GM10847 (cell line): ENCODE measurements around the gene HIVEP3.

ENCODE experiments used
- POLR2A ChIP-seq: IDR thresholded peaks from 2 replicates; pipeline ENCODE4 v1.6.1; 2011; ENCODE audit not compliant: insufficient read length; ENCODE audit errors: extremely low read depth

Gene HIVEP3

DNA sequence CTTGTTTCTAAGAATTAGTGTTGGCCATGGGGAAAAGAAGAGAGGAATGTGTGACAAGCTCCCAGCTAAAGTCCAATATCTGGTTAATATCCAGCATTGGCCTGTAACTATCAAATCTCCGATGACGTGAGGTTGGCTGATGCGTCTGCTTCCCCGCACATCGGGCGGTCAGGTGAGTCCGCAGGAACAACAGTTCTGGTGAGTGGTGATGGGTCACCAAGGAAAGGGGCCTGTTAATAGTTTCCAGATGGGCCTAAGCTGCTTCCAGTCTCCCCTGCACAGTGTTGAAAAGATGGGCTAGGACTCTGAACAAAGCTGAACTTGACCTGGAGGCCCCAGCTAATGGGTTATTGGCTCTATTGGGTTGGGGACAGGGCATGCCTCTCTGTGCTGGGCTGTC, 241.1 kb downstream of the HIVEP3 start:
- no peak for TF ChIP-seq POLR2A

DNA sequence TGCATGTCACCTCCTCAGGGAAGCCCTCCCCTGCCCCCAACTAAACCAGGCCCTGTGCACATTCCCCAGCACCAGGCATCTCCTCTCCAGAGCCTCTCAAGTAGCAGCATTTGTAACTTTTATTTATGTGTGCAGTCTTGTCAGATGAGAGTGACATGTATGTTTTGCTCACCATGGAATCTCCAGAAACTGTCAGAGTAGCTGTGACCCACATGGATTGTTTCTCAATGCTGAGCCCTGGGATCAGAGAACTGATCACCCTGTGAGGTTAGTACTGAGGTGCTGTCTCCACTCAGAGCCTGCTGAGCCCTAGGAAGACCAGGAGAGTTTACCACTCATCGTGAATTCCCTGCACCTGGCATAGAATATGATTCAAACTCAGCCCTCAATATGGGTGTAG, 243.3 kb downstream of the HIVEP3 start:
- TF ChIP-seq POLR2A = no peak

DNA sequence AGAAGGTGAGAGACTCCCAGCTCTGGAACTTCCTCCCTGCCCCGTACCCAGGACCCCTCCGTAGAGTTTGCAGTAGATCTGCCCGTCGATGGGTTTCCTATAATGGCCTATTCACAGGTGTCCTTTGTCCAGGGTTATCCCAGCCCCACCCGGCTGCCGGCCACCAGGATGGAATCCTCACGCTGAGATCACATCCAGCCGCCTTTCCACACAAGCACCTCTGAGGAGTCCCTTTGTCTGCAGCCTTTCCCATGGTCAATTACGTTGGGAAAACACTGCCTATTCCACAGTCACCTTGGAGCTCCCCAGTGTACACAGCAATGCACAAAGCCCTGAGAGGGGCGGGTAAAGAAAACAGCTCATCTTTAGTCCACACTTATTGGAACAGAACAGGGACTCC, 244.2 kb downstream of the HIVEP3 start:
- no peak for TF ChIP-seq POLR2A

DNA sequence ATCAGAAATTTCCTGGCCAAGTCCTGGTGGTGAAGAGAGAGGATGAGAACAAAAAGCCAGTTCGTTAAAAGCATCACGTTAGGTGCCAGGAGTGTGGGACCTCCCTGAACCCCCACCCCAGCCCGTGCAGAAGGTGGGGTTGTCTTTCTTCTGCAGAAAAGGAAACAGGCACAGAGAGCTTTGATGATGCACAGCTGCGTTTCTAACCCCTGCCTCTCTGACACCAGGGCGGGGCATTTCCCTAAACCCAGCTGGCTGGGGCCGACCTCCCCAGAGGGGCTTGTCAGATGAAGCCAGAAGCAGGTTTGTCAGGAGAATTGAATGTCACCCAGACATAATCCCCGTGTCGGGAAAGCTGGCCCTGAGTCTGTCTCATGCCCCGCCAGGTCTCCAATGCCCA, 244.9 kb downstream of the HIVEP3 start:
- no peak for TF ChIP-seq POLR2A

DNA sequence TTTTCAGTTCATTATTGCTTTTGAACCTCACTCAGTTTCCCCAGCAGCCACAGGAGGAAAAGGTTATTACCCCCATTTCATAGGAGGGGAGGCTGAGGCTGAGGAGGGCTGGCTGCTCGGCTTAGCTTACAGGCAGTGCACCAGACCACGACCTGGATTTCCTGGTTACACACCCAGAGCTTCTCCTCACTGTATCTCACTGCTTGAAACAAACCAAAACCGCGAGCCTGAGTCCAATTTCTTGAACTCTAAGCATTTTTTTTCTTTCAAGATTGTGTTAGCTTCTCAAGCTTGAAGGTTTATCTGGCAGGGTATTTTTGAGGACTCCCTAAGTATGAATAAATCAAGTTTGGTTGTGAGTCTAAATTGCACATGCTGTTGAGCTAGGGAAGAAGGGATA, 245.3 kb downstream of the HIVEP3 start:
- TF ChIP-seq POLR2A = no peak

DNA sequence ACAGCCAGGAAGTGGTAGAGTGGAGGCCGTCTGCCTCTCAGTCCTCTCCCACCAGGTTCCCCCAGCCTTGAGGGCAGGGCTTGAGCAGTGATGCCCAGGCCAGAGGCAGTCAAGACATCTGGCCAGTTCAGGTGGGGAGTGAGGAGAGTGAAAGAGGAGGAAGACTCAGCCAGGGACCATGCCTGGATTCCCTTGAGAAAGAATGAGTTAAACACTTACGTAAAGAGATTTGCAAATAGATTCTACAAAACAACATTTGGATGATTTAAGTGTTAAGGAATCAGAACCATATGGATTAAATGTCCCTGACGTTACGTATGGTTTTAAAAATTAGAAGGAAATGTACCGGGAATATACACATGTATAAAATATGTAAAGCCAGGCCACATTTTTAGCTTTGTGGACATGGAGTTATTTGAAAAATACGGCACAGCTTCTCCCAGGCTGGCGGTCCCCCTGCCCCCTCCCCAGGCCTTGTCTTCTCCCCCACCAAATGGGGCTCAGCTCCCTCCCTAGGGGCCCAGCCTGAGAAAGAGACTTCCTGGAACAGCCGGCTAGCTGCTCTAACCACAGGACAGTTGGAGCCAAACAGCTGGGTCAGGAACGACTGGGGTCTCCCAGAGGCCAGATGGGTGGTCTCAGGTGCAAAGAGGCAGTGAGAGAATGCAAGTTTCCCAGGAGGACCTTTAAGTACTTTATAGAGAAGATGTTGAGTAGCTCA, 245.9 kb downstream of the HIVEP3 start:
- TF ChIP-seq POLR2A = no peak

DNA sequence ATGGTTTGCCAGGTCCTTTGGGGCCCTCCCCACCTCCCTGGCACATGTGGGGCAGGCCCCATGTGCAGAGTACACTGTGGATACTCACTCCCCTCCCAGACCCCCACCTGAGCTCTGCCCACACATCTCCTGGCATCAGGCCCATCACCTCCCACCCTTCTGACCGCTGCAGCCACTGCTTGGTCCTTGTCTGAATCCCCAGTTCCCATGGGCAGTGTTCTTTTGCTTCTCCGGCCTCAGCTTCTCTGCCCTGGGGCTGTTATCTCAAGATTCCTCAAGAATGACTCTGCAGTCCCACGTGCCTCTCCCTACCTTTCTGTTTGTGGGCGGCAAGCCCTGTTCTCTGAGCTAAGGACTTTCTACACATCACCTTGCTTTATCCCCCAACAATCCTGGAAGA, 246.5 kb downstream of the HIVEP3 start:
- TF ChIP-seq POLR2A = no peak

DNA sequence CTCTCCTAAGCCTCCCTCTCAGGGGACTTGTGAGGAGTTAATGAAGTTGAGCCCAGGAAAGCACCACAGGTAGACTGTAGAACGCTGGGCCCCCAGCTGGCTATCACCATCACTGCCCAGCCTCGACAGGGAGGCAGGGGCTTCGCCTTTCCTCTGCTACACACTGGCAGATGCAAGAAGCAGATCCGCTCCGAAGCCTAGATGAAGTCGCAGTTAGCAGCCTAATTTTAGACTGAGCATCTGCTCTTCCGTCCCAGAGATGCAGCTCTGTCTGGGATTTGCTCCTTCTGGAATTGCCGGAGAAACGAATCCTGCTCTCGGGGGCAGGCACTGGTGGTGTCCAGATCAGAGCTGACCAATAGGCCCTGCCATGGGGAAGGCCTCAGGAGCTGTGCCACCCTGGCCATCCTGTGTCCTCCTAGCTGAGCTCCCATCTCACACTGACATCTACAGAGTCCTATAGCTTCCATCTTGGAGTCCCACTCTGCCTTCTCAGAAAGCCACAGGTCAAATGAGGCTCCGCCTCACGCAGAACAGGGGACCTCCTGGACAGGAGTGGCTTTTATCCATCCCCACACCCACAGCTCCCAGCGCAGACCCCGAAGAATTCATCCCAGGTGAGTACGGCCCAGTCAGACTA, 247.5 kb downstream of the HIVEP3 start:
- no peak for TF ChIP-seq POLR2A

DNA sequence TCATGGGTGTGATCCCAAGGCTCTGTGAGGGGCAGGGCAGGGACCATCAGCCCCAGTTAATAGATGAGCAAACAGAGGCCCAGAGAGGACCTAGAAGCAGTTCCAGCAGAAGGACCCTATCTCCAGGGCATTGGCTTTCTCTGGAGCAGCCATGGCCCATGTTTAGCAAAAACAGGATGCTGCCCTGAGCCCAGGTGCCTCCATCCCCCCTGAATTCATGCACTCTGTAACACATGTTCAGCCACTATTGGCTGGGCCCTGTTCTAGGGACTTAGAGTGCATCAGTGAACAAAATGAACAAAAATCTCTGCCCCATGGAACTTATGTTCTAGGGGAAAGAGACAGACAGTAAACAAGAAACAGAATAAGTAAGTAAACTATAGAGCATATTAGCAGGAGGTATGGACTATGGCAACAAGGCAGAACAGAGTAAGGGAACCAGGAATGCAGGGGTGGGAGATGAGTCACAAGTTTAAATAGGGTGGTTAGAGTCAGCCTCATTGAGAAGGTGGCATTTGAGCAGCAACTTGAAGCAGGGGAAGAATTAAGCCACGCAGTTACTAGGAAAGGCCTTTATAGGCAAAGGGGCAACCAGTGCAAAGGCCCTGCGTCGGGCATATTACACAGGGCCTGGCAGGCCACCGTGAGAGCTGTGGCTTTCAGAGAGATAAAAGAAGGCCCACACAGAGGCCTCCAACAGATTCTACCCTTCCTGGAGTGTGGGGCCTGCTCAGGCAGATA, 248.3 kb downstream of the HIVEP3 start:
- TF ChIP-seq POLR2A = no peak

DNA sequence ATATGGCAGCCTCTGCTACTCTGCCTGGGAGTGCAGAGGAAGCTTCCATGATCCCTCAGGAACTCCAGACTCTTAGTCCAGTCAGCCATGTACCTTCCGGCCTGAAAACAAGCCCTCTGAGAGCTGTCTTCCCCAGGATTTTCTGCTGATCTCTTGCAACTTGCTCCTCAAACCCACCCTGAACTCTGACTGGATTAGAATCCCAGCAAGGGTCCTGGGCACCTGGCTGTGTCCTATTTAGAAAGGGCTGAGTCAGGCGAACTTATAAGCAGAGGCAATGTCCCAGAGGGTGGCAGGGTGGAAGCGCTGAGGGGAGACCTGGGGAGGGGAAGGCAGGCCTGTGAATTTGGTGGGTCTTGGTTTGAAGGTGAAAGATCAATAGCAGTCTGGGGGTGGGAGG, 249.8 kb downstream of the HIVEP3 start:
- no peak for TF ChIP-seq POLR2A

DNA sequence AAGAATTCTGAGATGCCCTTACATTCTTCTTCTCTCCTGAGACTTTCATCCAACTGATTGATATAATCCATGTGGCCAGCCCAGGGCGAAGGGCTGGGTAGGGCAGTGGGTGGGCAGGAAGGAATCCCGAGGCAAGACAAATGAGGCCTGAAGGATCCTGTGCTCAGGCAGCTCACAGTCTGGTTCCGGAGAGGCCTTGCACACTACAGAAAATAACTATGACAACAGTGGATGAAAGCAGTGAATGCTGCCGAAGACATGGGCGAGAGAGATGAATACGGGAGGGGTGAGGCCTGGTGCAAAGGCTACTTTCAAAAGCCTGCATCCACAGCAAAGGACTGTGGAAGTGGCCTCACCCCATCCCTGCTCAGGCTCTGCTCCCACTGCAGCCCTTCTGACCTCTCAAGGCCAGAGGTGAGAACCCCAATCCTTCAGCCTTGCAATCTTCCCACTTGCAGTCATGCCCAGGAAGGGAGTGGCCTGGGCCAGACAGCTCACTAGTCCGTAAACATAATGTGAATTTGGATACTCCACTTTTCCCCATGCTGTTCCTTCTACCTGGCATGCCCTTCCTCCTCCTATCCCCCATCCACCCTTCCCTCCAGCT, 250.6 kb downstream of the HIVEP3 start:
- TF ChIP-seq POLR2A = no peak

DNA sequence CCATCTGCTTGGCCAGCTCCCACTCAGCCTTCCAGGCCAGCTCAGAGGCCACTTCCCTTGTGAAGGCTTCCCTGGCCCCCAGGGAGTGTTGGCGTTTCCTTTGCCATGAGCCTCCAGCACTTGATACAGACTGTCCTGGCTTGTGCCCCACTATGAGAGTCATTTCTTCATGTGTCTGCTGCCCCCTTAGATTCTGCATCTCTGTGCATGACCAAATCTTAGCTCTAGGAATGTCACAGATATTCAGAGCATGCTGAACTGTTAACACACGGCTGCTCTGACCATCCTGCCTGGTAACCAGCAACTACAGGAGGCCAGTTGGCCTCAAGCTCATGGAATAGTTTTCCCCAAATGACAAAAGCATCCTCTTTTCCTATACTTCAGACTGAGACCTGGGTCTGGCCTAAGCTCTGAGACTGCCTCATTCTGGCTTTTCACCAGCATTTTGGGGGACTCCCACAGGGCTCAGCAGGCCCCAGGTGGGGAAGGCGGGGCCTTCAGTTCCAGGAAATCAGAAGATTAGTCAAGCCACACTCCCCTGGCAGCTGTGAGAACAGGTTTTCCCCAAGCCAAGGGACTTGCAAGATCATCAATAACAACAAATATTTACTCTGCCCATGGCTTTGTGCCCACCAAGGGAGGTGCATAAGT, 251.6 kb downstream of the HIVEP3 start:
- TF ChIP-seq POLR2A = no peak

DNA sequence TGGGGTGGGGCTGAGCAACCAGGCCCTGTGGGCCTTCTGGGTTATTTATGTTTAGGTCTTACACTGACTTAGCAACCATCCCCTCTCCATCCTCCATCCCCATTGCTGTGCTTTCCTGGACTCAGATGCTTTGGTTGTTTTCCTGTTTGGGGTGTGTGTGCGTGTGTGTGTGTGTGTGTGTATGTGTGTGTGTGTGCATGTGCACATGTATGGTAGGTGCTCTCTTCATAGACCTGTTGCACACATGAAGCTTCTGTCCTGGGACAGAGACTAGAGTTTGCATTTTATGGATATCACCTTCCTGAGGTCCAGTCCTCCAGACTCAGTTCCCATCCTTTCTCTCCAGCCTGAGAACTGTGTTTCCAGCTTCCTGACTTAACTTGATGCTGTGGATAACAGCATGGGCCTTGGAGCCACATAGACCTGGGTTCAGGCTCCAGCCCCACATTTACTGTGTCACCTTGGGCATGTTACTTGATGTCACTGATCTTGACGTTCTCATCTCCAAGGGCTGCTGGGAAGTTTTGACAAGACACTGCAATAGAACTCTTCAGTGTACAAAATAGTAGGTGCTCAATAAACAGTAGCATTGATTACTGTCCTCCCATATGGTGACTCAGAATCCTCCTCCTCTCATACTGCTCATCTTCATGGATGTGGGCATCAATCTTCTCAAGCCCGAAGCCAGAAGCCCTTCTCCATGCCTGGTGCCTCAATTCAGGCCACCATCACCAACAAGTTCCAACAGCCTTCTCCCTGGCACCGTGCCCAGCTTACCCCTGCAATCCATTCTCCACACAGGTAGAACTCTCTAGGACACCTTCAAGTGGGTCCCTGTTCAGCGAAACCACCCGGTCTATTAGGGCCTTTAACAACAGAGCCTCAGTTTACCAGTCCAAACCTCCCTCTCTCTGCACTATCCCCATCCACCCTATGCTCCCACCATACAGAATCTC, 252.5 kb downstream of the HIVEP3 start:
- TF ChIP-seq POLR2A = no peak
